AG09309 (cell line): ENCODE data around the gene FUBP1.
"Not testable (repeated sequence)": the region's sequence is repeated elsewhere in the genome, so short reads cannot be mapped to it uniquely, and the experiment has no call there.

Source experiments
- DNase-seq: peaks from one replicate; pipeline ENCODE4 v3.0.0-alpha.2; 2010; ENCODE audit warnings: low read depth
- H3K4me3 ChIP-seq: 2 replicates; pipeline ENCODE4 v1.5.1; 2011; ENCODE audit warnings: mild to moderate bottlenecking, low read depth, low read length, moderate library complexity; ENCODE audit not compliant: control insufficient read depth
- TF ChIP-seq, protein P1 (sequence below): IDR thresholded peaks from 2 replicates; pipeline ENCODE4 v1.5.1; 2011; ENCODE audit warnings: mild to moderate bottlenecking, low read depth, low read length, inconsistent platforms; ENCODE audit not compliant: insufficient read depth, control insufficient read depth; ENCODE audit errors: missing control alignments

The FUBP1 gene

DNA sequence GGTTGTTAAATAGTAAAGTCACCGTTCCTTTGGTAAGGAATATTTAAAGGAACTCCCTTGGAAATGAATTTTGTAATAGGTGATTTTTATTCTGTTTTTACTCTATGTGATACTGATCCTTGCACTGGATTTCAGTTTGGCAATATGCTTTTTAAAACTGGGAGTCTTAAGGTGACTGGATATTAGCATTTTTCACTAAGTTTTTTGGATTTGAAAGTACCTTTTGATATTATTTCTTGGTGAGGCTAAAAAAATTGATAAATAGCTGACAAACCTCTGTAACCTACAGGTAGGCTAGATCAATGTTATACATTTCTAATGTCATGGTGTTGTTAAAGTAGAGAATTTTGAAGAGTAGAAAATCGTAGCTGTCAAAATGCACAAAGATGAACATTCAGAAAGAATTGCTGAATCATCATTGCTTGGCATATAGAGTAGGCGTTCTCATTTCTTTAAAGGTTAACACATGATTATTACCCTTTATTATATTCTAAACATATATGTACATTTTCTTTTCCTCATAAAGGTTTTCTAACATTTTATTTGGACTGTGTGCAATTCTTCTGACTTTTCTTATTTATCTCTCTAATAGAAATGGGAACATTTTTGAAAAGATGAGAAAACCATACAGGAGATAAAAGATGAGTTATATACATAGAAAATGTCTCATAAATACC, 24.3 kb upstream of the FUBP1 start:
- H3K4me3 ChIP-seq: no peak overlapping the region

DNA sequence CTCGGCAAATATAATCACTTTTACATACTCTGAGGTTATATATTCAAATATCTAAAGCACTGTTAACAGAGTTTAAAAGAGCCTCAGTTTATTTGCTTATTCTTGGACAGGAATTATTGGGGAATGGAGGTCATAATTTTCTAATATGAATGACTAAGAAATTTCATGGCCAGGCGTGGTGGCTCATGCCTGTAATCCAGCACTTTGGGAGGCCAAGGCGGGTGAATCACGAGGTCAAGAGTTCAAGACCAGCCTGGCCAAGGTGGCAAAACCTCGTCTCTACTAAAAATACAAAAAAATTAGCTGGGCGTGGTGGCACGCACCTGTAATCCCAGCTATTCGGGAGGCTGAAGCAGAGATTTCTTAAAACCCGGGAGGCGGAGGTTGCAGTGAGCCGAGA, 21.7 kb upstream of the FUBP1 start:
- DNase-seq: not testable (repeated sequence)

More for the DNA sequence above, 24.3 kb upstream of the FUBP1 start:
- no peak for DNase-seq
- TF ChIP-seq, protein P1, sequence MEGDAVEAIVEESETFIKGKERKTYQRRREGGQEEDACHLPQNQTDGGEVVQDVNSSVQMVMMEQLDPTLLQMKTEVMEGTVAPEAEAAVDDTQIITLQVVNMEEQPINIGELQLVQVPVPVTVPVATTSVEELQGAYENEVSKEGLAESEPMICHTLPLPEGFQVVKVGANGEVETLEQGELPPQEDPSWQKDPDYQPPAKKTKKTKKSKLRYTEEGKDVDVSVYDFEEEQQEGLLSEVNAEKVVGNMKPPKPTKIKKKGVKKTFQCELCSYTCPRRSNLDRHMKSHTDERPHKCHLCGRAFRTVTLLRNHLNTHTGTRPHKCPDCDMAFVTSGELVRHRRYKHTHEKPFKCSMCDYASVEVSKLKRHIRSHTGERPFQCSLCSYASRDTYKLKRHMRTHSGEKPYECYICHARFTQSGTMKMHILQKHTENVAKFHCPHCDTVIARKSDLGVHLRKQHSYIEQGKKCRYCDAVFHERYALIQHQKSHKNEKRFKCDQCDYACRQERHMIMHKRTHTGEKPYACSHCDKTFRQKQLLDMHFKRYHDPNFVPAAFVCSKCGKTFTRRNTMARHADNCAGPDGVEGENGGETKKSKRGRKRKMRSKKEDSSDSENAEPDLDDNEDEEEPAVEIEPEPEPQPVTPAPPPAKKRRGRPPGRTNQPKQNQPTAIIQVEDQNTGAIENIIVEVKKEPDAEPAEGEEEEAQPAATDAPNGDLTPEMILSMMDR: no peak

DNA sequence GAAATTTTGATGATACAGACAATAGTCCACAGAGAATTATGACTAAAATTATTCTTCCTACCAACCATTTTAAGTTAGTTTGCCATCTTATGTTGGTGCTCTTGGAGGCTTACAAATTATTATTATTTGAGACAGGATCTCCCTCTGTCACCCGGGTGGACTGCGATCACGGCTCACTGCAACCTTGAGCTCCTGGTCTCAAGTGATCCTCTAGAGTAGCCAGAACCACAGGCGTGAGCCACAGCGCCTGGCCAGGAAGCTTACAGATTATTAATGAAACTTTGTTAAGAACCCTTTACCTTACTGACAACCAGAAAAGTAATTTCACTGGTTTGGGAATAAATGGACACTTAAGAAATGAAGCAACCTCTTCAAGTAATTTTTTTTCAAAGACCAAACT, 17.9 kb upstream of the FUBP1 start:
- TF ChIP-seq, protein P1: no peak
- no peak for DNase-seq
- no peak overlapping the region for H3K4me3 ChIP-seq

More for the DNA sequence above, 21.7 kb upstream of the FUBP1 start:
- H3K4me3 ChIP-seq: not testable (repeated sequence)

DNA sequence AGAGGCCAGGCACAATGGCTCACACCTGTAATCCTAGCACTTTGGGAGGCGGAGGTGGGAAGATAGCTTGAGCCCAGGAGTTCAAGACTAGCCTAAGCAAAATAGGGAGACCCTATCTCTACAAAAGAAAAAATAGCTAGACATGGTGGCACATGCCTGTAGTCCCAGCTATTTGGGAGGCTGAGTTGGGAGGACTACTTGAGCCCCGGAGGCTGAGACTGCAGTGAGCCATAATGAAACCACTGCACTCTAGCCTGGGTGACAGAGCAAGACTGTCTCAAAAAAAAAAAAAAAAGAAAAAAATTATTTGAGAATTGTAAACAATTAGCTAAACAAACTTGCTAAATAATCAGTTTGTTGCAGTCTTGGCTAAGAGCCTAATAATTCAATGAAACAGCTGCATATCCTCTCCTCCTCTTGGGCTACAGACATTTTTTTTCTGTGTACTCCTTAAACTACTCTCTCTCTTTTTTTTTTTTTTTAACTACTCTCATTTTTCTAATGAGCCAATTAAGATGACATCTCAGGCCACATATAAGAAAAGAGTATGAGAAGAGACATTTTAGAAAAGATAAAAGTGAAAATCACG, 15.3 kb upstream of the FUBP1 start:
- no peak overlapping the region for H3K4me3 ChIP-seq
- no peak for DNase-seq
- TF ChIP-seq, protein P1: no peak

DNA sequence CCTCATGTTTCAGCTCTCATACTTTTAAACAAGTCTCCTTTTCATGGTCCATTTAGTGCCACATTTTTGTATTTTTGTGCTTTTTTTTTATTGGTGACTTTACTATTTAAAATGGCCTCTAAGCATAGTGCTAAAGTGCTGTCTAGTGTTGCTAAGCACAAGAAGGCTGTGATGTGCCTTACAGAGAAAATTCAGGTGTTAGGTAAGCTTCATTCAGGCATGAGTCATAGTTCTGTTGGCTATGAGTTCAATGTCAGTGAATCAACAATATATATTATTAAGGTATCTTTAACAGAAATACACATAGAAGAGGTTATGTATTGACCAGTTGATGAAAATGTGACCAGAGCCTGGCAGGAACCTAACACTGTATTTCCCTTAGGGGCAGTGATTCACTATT, 12.8 kb upstream of the FUBP1 start:
- no peak overlapping the region for H3K4me3 ChIP-seq
- TF ChIP-seq, protein P1: no peak
- no peak for DNase-seq

DNA sequence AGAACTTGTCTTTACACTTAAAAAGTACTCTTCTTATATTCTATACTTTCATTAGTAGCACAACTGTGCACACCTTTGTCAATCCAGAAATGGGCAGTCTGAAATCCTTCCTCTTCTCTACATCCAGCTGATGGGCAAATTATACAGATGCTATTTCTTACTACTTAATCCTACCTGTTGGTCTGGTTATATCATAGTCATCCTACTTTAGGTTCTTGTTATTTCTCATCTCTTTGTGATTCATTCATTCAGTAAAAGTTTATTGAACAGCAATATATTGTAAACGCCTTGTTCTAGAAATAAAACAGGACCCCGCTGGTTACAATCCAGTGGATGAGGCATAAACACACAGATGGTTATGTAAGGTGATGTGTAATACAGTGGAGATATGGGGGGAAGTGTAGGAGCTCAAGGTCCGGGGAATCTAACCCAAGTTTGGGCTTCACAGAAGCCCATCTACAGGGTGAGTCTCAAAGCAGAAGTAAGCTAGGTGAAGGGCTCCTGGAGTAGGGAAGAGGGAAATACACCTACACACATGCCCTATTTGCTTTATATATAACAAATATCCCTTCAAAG, 11.8 kb upstream of the FUBP1 start:
- TF ChIP-seq, protein P1: no peak
- H3K4me3 ChIP-seq: no peak overlapping the region
- no peak for DNase-seq

DNA sequence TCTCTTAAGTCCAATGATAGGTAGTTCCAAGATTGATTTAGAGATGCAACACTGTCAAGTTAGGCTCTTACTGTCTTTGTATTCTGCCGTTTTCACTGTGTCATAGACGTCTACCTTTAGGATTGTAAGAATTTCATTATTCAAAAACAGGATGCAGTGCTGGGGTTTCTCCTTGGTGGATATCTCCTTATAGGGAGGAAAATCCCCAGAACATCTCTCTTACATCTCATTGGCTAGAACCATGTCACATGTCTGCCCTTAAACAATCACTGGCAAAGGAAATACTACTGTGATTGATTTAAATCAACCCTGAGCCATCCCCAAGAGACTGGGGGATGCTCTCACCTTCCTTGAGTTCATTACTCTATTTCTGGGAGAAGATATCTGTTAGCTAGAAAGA, 10.9 kb upstream of the FUBP1 start:
- H3K4me3 ChIP-seq: no peak overlapping the region
- DNase-seq: no peak
- TF ChIP-seq, protein P1: no peak
